BJ (cell line): ENCODE results near the gene GPR39. TPM values are rescaled to one million over a fixed set of nuclear protein-coding genes. Genes with fewer than 3 reads are reported as not detected.
"Not testable (repeated sequence)": the region's sequence is repeated elsewhere in the genome, so short reads cannot be mapped to it uniquely, and the experiment has no call there.

ENCODE experiments used
- CTCF ChIA-PET: fragments of 350-600 bp; formaldehyde crosslinking; extraction: SDS; loops from one replicate; lab custom pipeline; 2021; ENCODE audit warnings: antibody characterized with exemption, inconsistent platforms; lab: Yijun Ruan, JAX
- POLR2A ChIA-PET: fragments of 300-600 bp; sonication (Branson Sonifier 250); formaldehyde crosslinking; extraction: SDS; loops from one replicate; lab custom pipeline; 2021; ENCODE audit warnings: antibody characterized with exemption; lab: Charles Lee
- DNase-seq: peaks from one replicate; pipeline ENCODE4 v3.0.0-alpha.2; 2011; ENCODE audit warnings: low read depth
- H3K27me3 ChIP-seq: 2 replicates; pipeline ENCODE4 v1.6.0; 2011; ENCODE audit warnings: low read length; ENCODE audit not compliant: control insufficient read depth, insufficient read depth
- H3K36me3 ChIP-seq: 2 replicates; pipeline ENCODE4 v1.5.1; 2011; ENCODE audit warnings: low read length; ENCODE audit not compliant: control insufficient read depth, insufficient read depth
- H3K4me3 ChIP-seq: 2 replicates; pipeline ENCODE4 v1.5.1; 2011; ENCODE audit warnings: low read depth, mild to moderate bottlenecking, control low read depth, low read length
- CTCF ChIP-seq: IDR thresholded peaks from 2 replicates; pipeline ENCODE4 v1.5.1; 2011; ENCODE audit warnings: low read depth, mild to moderate bottlenecking, control low read depth, inconsistent platforms, low read length, moderate library complexity; ENCODE audit not compliant: insufficient read depth
- polyA plus RNA-seq: library from polyadenylated mRNA; depleted of rRNA; stranded (reverse); fragments of >200 nt; gene quantifications from 2 replicates; pipeline ENCODE4 v1.2.3, GENCODE V29; 2011

The GPR39 gene
- polyA plus RNA-seq, 1 experiment: 2.3 TPM

GRCh38 chr2:132517386-132517785 is 100.8 kb downstream of the GPR39 start:
- CTCF ChIA-PET: no interaction called here
- Histone ChIP-seq H3K27me3 (no peaks in the 10 kb centered on the region), H3K4me3 (no peak overlapping the region), H3K36me3 (no peaks in the 10 kb centered on the region)
- no peak for TF ChIP-seq CTCF
- DNase-seq: no peak
- POLR2A ChIA-PET: no interaction called here

GRCh38 chr2:132518302-132518701 is 101.7 kb downstream of the GPR39 start:
- no peak for TF ChIP-seq CTCF
- POLR2A ChIA-PET: no interaction called here
- H3K27me3 ChIP-seq: no peaks in the 10 kb centered on the region
- no peaks in the 10 kb centered on the region for H3K36me3 ChIP-seq
- CTCF ChIA-PET: no interaction called here
- no peak overlapping the region for H3K4me3 ChIP-seq
- no peak for DNase-seq

DNA sequence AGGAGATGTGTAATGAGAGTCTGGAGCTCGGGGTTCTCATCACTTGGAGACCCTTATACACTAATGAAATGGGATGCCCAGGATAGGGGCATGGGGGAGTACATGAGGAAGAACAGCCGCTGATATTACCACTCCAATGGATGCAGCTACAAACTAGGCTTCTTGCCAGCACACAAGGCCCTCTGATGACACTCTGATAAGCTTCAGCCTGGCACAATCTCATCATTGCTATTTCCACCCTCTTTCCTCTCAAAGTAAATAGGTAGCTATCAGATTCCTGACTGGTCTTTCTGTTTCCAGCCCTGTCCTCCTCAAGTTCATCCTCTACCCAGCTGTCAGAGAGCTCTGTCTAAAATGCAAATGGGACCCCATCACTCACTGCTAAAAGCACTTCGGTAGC is 103.0 kb downstream of the GPR39 start:
- CTCF ChIA-PET: no interaction called here
- no peaks in the 10 kb centered on the region for H3K27me3 ChIP-seq
- no peak for TF ChIP-seq CTCF
- POLR2A ChIA-PET: no interaction called here
- DNase-seq: no peak
- H3K4me3 ChIP-seq: no peak overlapping the region
- no peaks in the 10 kb centered on the region for H3K36me3 ChIP-seq

GRCh38 chr2:132521341-132521740 is 104.7 kb downstream of the GPR39 start:
- H3K36me3 ChIP-seq: no peaks in the 10 kb centered on the region
- POLR2A ChIA-PET: no interaction called here
- DNase-seq: no peak
- no peaks in the 10 kb centered on the region for H3K27me3 ChIP-seq
- no peak for TF ChIP-seq CTCF
- CTCF ChIA-PET: no interaction called here
- no peak overlapping the region for H3K4me3 ChIP-seq

DNA sequence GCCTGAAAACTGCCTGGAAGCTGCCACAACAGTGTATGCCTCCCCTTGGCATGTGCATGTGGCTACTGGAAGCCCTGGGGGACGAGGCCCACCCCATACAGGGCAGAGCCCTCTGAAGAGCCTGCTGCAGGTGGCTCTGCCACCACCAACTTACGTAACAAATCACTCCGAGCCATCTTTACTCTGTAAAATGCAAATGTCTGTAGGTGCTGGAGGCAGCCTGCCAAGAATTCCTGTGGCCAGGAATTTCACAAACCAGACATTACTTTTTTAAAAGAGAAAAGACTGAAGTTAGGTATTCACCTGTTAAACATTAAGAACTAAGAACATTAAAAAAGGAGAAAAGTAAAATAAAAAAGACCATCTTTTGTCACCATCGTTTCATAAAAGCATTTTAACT is 106.3 kb downstream of the GPR39 start:
- POLR2A ChIA-PET: no interaction called here
- no peak for TF ChIP-seq CTCF
- H3K27me3 ChIP-seq: no peaks in the 10 kb centered on the region
- no peaks in the 10 kb centered on the region for H3K36me3 ChIP-seq
- CTCF ChIA-PET: no interaction called here
- H3K4me3 ChIP-seq: no peak overlapping the region
- no peak for DNase-seq

- H3K36me3 ChIP-seq, H3K4me3 ChIP-seq, POLR2A ChIA-PET, H3K27me3 ChIP-seq, DNase-seq: not testable (repeated sequence)
- CTCF ChIA-PET: interaction anchor here (1.2 to 1.6 kb wide), 2 partner anchors 10 to 13 kb away, joined by 3 to 6 read pairs; no protein-coding TSS in a partner anchor
These were observed 120.5 kb downstream of the GPR39 start for GRCh38 chr2:132537061-132537460.
